Activated naive CD8-positive, alpha-beta T cell treated with anti-CD3 and anti-CD28 coated beads, Interleukin-2, amount 50 U/mL, for 16 hours (primary cell): Measurements from ENCODE around the gene CAMTA1.

Experiments used
- DNase-seq: peaks from one replicate; pipeline ENCODE4 v3.0.0-alpha.2; 2020; ENCODE audit warnings: low read depth, low spot score

The CAMTA1 gene

GRCh38 chr1:7648761-7649384 is 863.6 kb downstream of the CAMTA1 start:
- no peak for DNase-seq

- DNase-seq, result no peak
Observed at GRCh38 chr1:7650801-7651200, 865.5 kb downstream of the CAMTA1 start.

- no peak for DNase-seq
Observed at GRCh38 chr1:7651203-7651602, 865.9 kb downstream of the CAMTA1 start.

GRCh38 chr1:7652061-7652460 is 866.8 kb downstream of the CAMTA1 start:
- no peak for DNase-seq

GRCh38 chr1:7652515-7653098 is 867.4 kb downstream of the CAMTA1 start:
- no peak for DNase-seq

- no peak for DNase-seq
Observed at GRCh38 chr1:7654725-7655124, 869.5 kb downstream of the CAMTA1 start.

- DNase-seq, result no peak
Observed at GRCh38 chr1:7655354-7655753, 870.1 kb downstream of the CAMTA1 start.

GRCh38 chr1:7656557-7657215 is 871.4 kb downstream of the CAMTA1 start:
- DNase-seq, result no peak

- DNase-seq, result no peak
Observed at GRCh38 chr1:7657287-7658016, 872.2 kb downstream of the CAMTA1 start.

GRCh38 chr1:7658099-7658498 is 872.8 kb downstream of the CAMTA1 start:
- no peak for DNase-seq

- no peak for DNase-seq
Observed at GRCh38 chr1:7659514-7659913, 874.3 kb downstream of the CAMTA1 start.

GRCh38 chr1:7663451-7664146 is 878.3 kb downstream of the CAMTA1 start:
- DNase-seq, result no peak

- no peak for DNase-seq
Observed at GRCh38 chr1:7664147-7664892, 879.1 kb downstream of the CAMTA1 start.

GRCh38 chr1:7664893-7665250 is 879.6 kb downstream of the CAMTA1 start:
- no peak for DNase-seq

- no peak for DNase-seq
Observed at GRCh38 chr1:7666249-7666648, 881.0 kb downstream of the CAMTA1 start.

GRCh38 chr1:7667159-7667558 is 881.9 kb downstream of the CAMTA1 start:
- no peak for DNase-seq

GRCh38 chr1:7667625-7668218 is 882.5 kb downstream of the CAMTA1 start:
- peak; percentile 70 for DNase-seq

- DNase-seq, result peak; percentile 14
Observed at GRCh38 chr1:7669559-7670311, 884.5 kb downstream of the CAMTA1 start.

GRCh38 chr1:7670334-7671145 is 885.3 kb downstream of the CAMTA1 start:
- DNase-seq, result no peak
